HepG2 (cell line): Measurements from ENCODE around the gene ALDH16A1. TPM values are rescaled to one million over a fixed set of nuclear protein-coding genes. Genes with fewer than 3 reads are reported as not detected.
A peak's percentile ranks its signal among the peaks of the same experiment; 100 is the strongest.

Experiments
- AGO2 ChIP-seq: fragments of 200-400 bp; formaldehyde crosslinking; optimal IDR thresholded peaks from 2 replicates; pipeline ENCODE3; 2017; ENCODE audit warnings: mild to moderate bottlenecking, low read depth, low read length, moderate library complexity
- CAMTA2 ChIP-seq: sonication (generic); formaldehyde crosslinking; IDR thresholded peaks from 2 replicates; pipeline ENCODE4 v1.4.0; 2020; ENCODE audit warnings: mild to moderate bottlenecking, missing genetic modification reagents, borderline replicate concordance
- CENPT ChIP-seq: sonication (generic); formaldehyde crosslinking; IDR thresholded peaks from 2 replicates; pipeline ENCODE4 v1.8.0; 2022; ENCODE audit warnings: low read depth, mild to moderate bottlenecking, moderate library complexity, missing genetic modification reagents
- GATAD2A ChIP-seq: IDR thresholded peaks from 2 replicates; pipeline ENCODE4 v1.6.1; 2016
- HDAC2 ChIP-seq: sonication (generic); formaldehyde crosslinking; IDR thresholded peaks from 2 replicates; pipeline ENCODE4 v1.4.0; 2020; ENCODE audit warnings: missing genetic modification reagents
- KDM1A ChIP-seq: IDR thresholded peaks from 2 replicates; pipeline ENCODE4 v1.6.1; 2016; ENCODE audit warnings: missing compliant biosample characterization
- MAFG ChIP-seq: sonication (generic); formaldehyde crosslinking; IDR thresholded peaks from 2 replicates; pipeline ENCODE4 v1.5.1; 2020; ENCODE audit warnings: mild to moderate bottlenecking, missing genetic modification reagents
- MNT ChIP-seq: fragments of 450-650 bp; IDR thresholded peaks from 2 replicates; pipeline ENCODE4 v1.6.1; 2016
- POLR2A ChIP-seq, 2 experiments: IDR thresholded peaks; 2 replicates each; pipeline ENCODE4 v1.6.1; 2011; ENCODE audit warnings: low read depth in 2 of 2, low read length in 2 of 2, mild to moderate bottlenecking in 1 of 2, moderate library complexity in 1 of 2; ENCODE audit not compliant: insufficient read depth in 1 of 2
- POLR2AphosphoS5 ChIP-seq: IDR thresholded peaks from 2 replicates; pipeline ENCODE4 v1.6.1; 2012; ENCODE audit warnings: low read depth, low read length
- RFX1 ChIP-seq: fragments of 450-650 bp; IDR thresholded peaks from 2 replicates; pipeline ENCODE4 v1.6.1; 2017
- SRY ChIP-seq: sonication (generic); formaldehyde crosslinking; IDR thresholded peaks from 2 replicates; pipeline ENCODE4 v1.8.0; 2022; ENCODE audit warnings: mild to moderate bottlenecking, missing genetic modification reagents
- SSRP1 ChIP-seq: IDR thresholded peaks from 2 replicates; pipeline ENCODE4 v1.6.1; 2016; ENCODE audit warnings: control low read depth
- TFDP2 ChIP-seq: sonication (generic); formaldehyde crosslinking; IDR thresholded peaks from 2 replicates; pipeline ENCODE4 v1.4.0; 2020; ENCODE audit warnings: missing genetic modification reagents
- ZNF180 ChIP-seq: sonication (generic); formaldehyde crosslinking; IDR thresholded peaks from 2 replicates; pipeline ENCODE4 v1.4.0; 2020; ENCODE audit warnings: low read depth, missing genetic modification reagents, borderline replicate concordance
- ZNF879 ChIP-seq: sonication (generic); formaldehyde crosslinking; IDR thresholded peaks from 2 replicates; pipeline ENCODE4 v1.8.1; 2023; ENCODE audit warnings: missing genetic modification reagents
- ZNF891 ChIP-seq: sonication (generic); formaldehyde crosslinking; IDR thresholded peaks from 2 replicates; pipeline ENCODE4 v1.5.0; 2020; ENCODE audit warnings: mild to moderate bottlenecking, missing genetic modification reagents
- polyA plus RNA-seq, 8 experiments: library from polyadenylated mRNA; depleted of rRNA in 3 of 8; stranded (reverse) in 7 of 8; unstranded in 1 of 8; fragments of >200 nt; fragmentation: Illumina TruSeq in 4 of 8; extraction: Trizol in 4 of 8; gene quantifications; 2 replicates each; pipeline versions ENCODE4 v1.2.1 to v1.2.3, GENCODE V29; 2011 to 2016; ENCODE audit warnings: low read depth in 4 of 8, missing spikeins in 1 of 8, mixed read lengths in 1 of 8; ENCODE audit not compliant: insufficient read depth in 1 of 8
- total RNA-seq, 5 experiments: library from RNA; depleted of rRNA; stranded (reverse); fragments of >200 nt; fragmentation: Illumina TruSeq; extraction: Trizol; gene quantifications; 2 replicates each; pipeline ENCODE4 v1.2.3, GENCODE V29; 2016; ENCODE audit warnings: low read depth in 1 of 5

ALDH16A1 gene
- total and polyA plus RNA-seq, 2 of the 13 experiments (the other 11 are each of a cell fraction or from before 2014, with no cell fraction given), result 8.4 to 34.9 TPM

- no peak for TF ChIP-seq ZNF879 (CRISPR knock-in tag)
- TF ChIP-seq MAFG (CRISPR knock-in tag), result no peak
- TF ChIP-seq TFDP2 (CRISPR knock-in tag), result no peak
- TF ChIP-seq AGO2, result peak; percentile 91
- no peak for TF ChIP-seq ZNF180 (CRISPR knock-in tag)
- TF ChIP-seq KDM1A (CRISPR knock-in tag), result no peak
- no peak for TF ChIP-seq CENPT (CRISPR knock-in tag)
- no peak for TF ChIP-seq HDAC2 (CRISPR knock-in tag)
- TF ChIP-seq SRY, result 0 out of 2 replicates have a peak, but pooled peaks have one; percentile 26
- TF ChIP-seq MNT, result no peak
- peak; percentile 21; the same call in 1 of the 2 replicates for TF ChIP-seq POLR2AphosphoS5
- peak; percentile 12 to 42; a peak in 1 of 4 replicates for TF ChIP-seq POLR2A (IDR thresholded peaks at IDR 0.05; ENCODE audit: insufficient read depth in 1 of 2, low read depth in 2 of 2, low read length in 2 of 2)
- TF ChIP-seq RFX1, result no peak
- no peak for TF ChIP-seq GATAD2A (CRISPR knock-in tag)
- TF ChIP-seq CAMTA2 (CRISPR knock-in tag), result no peak
- peak; percentile 16; the same call in 1 of the 2 replicates for TF ChIP-seq SSRP1 (CRISPR knock-in tag)
- TF ChIP-seq ZNF891 (CRISPR knock-in tag), result no peak
Measured at GRCh38 chr19:49490287-49491029, 37.4 kb downstream of the ALDH16A1 start (continued).
